ENCODE measurements around the gene SH2D1B. TPM values are rescaled to one million over a fixed set of nuclear protein-coding genes. Genes with fewer than 3 reads are reported as not detected.

SH2D1B gene
- total and polyA plus RNA-seq, 9 of the 15 experiments (the other 6 are each of a cell fraction or from before 2014, with no cell fraction given): 5.6 to 19.6 (median 9.7) TPM

DNA sequence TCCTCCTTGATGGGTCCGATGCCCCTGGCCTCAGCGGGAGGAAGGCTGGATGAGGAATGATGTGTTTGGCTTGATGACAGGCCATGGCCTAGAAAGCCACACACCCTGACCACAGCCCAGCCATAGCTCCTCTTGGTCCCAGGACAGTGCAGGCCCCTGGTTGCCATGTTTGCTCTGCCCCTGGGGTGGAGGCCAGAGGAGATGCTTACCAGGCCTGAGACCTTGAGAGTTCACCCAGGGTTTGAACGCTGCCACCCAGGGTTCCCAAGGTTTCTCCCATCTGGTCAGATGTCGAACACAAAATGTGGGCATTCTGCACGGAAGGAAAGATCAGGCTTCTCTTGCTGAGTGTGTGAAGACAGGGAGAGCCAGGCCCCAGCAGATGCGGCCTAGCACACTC lies 27.8 kb downstream of the SH2D1B start (continued):
- TF ChIP-seq ID3 (CRISPR knock-in tag; IDR thresholded peaks at IDR 0.05): no peak
- 0 out of 2 replicates have a peak, but pooled peaks have one; percentile 65 for TF ChIP-seq ID3 (tag; IDR thresholded peaks at IDR 0.05)
- no peak for TF ChIP-seq RFX7 (CRISPR knock-in tag; IDR thresholded peaks at IDR 0.05)
- TF ChIP-seq CBX3 (IDR thresholded peaks at IDR 0.05; ENCODE audit: borderline replicate concordance in 1 of 2, low read length in 2 of 2): no peak
- TF ChIP-seq, protein P1, sequence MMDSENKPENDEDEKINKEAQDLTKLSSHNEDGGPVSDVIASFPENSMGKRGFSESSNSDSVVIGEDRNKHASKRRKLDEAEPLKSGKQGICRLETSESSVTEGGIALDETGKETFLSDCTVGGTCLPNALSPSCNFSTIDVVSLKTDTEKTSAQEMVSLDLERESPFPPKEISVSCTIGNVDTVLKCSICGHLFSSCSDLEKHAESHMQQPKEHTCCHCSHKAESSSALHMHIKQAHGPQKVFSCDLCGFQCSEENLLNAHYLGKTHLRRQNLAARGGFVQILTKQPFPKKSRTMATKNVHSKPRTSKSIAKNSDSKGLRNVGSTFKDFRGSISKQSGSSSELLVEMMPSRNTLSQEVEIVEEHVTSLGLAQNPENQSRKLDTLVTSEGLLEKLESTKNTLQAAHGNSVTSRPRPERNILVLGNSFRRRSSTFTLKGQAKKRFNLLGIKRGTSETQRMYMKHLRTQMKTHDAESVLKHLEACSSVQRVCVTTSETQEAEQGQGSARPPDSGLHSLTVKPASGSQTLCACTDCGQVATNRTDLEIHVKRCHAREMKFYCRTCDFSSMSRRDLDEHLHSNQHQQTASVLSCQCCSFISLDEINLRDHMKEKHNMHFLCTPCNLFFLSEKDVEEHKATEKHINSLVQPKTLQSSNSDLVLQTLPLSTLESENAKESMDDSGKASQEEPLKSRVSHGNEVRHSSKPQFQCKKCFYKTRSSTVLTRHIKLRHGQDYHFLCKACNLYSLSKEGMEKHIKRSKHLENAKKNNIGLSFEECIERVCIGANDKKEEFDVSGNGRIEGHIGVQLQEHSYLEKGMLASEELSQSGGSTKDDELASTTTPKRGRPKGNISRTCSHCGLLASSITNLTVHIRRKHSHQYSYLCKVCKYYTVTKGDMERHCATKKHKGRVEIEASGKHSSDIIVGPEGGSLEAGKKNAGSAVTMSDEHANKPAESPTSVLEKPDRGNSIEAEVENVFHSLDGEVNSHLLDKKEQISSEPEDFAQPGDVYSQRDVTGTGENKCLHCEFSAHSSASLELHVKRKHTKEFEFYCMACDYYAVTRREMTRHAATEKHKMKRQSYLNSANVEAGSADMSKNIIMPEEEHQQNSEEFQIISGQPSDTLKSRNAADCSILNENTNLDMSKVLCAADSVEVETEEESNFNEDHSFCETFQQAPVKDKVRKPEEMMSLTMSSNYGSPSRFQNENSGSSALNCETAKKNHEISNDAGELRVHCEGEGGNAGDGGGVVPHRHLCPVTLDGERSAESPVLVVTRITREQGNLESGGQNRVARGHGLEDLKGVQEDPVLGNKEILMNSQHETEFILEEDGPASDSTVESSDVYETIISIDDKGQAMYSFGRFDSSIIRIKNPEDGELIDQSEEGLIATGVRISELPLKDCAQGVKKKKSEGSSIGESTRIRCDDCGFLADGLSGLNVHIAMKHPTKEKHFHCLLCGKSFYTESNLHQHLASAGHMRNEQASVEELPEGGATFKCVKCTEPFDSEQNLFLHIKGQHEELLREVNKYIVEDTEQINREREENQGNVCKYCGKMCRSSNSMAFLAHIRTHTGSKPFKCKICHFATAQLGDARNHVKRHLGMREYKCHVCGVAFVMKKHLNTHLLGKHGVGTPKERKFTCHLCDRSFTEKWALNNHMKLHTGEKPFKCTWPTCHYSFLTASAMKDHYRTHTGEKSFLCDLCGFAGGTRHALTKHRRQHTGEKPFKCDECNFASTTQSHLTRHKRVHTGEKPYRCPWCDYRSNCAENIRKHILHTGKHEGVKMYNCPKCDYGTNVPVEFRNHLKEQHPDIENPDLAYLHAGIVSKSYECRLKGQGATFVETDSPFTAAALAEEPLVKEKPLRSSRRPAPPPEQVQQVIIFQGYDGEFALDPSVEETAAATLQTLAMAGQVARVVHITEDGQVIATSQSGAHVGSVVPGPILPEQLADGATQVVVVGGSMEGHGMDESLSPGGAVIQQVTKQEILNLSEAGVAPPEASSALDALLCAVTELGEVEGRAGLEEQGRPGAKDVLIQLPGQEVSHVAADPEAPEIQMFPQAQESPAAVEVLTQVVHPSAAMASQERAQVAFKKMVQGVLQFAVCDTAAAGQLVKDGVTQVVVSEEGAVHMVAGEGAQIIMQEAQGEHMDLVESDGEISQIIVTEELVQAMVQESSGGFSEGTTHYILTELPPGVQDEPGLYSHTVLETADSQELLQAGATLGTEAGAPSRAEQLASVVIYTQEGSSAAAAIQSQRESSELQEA (IDR thresholded peaks at IDR 0.05; ENCODE audit: low read depth): no peak
- no peak for TF ChIP-seq ATF1 (CRISPR knock-in tag; IDR thresholded peaks at IDR 0.05)
- TF ChIP-seq ATF1 (tag; IDR thresholded peaks at IDR 0.05): no peak
